ENCODE measurements around the gene OR2T35.

The OR2T35 gene

DNA sequence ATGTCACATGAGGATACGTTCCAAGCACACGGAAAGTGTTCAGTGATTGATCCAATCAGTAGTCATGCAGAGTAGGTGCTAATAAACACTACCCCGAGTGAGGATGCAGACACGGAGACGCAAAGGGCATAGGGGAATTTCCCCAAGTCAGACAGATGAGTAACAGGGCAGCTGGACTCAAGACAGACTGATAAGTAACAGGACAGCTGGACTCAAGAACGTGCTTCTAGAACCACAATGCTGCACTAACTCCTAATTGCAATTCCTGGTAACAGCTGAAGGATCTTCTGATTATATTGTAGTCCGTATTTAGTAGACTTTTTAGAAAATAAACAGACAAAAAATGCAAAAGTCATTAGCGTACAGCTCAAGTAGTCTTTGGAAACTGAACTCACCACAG, 45.7 kb downstream of the OR2T35 start:
- no peaks in the 10 kb centered on the region for H3K27me3 ChIP-seq
- H3K9me3 ChIP-seq: no peaks in the 10 kb centered on the region
- intact Hi-C loops (cut with DNase I; ENCODE audit: low total_unique reads): no loop called here

DNA sequence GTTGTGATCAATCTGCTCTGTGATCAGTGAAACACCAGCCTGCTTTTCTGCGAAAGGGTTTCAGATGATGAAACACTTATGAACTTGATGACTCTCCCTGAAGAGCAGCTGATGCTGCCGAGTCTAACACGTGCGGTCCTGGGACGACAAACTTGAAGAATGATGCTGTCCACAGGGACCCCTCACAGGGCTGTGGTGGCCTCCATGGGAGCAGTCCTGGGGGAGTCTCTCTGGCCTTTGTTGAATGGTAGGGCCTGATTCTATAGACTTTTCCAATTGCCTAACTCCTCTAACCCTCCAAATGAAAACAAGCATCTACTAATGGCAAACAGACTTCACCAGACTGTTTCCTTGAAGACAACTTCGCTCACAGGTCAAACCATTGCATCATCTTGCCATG, 47.5 kb downstream of the OR2T35 start, which contains the start of gene OR2T10:
TSS of gene OR2T10 (minus strand) at position 112 of the 400 bp plus-strand sequence. CDS start 3,932 bp downstream, outside the sequence.
- TF ChIP-seq, protein P1, sequence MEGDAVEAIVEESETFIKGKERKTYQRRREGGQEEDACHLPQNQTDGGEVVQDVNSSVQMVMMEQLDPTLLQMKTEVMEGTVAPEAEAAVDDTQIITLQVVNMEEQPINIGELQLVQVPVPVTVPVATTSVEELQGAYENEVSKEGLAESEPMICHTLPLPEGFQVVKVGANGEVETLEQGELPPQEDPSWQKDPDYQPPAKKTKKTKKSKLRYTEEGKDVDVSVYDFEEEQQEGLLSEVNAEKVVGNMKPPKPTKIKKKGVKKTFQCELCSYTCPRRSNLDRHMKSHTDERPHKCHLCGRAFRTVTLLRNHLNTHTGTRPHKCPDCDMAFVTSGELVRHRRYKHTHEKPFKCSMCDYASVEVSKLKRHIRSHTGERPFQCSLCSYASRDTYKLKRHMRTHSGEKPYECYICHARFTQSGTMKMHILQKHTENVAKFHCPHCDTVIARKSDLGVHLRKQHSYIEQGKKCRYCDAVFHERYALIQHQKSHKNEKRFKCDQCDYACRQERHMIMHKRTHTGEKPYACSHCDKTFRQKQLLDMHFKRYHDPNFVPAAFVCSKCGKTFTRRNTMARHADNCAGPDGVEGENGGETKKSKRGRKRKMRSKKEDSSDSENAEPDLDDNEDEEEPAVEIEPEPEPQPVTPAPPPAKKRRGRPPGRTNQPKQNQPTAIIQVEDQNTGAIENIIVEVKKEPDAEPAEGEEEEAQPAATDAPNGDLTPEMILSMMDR (IDR thresholded peaks at IDR 0.05): no peak
- no peak for DNase-seq
- Histone ChIP-seq H3K9me3 (no peaks in the 10 kb centered on the region), H3K4me1 (no peaks in the 10 kb centered on the region), H3K36me3 (no peaks in the 10 kb centered on the region), H3K27me3 (no peaks in the 10 kb centered on the region), H3K4me3 (no peak within 1 kb of the TSS), H3K27ac (no peak within 1 kb of the TSS)
- intact Hi-C loops (cut with DNase I; ENCODE audit: low total_unique reads): no loop called here

More for the DNA sequence above, 45.7 kb downstream of the OR2T35 start:
- TF ChIP-seq, protein P1 (IDR thresholded peaks at IDR 0.05): no peak
- Histone ChIP-seq H3K4me3 (no peak overlapping the region), H3K36me3 (no peaks in the 10 kb centered on the region), H3K27ac (no peak overlapping the region), H3K4me1 (no peaks in the 10 kb centered on the region)
- no peak for DNase-seq

DNA sequence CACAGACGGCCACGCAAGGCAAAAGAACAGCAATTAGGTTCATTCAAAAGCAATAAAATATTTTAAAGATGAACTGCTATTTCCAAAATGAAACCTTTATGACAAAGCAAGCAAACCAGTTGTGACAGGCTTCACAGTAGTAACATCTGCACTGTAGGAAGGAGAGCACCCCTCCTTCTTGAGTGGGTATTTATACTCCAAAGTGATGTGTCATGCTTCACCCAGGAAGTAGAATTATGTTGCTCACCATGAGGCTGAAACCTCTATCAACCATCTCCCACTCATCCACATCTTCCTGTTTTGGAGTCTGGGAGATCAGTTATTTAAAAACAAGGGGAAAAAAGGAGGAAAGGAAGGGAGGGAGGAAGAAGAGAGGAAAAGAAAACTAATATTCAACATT, 48.5 kb downstream of the OR2T35 start:
- intact Hi-C loops (cut with DNase I; ENCODE audit: low total_unique reads): no loop called here
- TF ChIP-seq, protein P1 (IDR thresholded peaks at IDR 0.05): no peak
- H3K27me3 ChIP-seq: no peaks in the 10 kb centered on the region

DNA sequence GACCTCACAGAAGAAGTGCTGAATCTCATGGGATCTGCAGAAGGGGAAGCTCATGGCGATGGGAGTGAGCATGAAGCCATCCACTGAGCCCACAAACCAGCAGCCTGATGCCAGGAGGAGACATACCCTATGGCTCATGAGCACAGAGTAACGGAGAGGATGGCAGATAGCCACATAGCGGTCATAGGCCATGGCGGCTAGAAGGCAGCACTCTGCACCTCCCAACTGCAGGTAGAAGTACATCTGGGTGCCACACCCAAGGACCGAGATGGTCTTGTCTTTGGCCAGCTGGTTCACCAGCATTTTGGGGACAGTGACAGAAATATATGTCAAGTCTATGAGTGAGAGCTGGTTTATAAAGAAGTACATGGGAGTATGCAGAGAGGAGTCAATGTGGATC, 51.9 kb downstream of the OR2T35 start:
- Histone ChIP-seq H3K4me3 (no peak overlapping the region), H3K27ac (no peak overlapping the region), H3K4me1 (no peaks in the 10 kb centered on the region), H3K36me3 (no peaks in the 10 kb centered on the region), H3K9me3 (no peaks in the 10 kb centered on the region), H3K27me3 (no peaks in the 10 kb centered on the region)
- intact Hi-C loops (cut with DNase I; ENCODE audit: low total_unique reads): no loop called here
- DNase-seq: no peak
- TF ChIP-seq, protein P1 (IDR thresholded peaks at IDR 0.05): no peak

More for the DNA sequence above, 48.5 kb downstream of the OR2T35 start:
- no peak overlapping the region for H3K27ac ChIP-seq
- no peaks in the 10 kb centered on the region for H3K9me3 ChIP-seq
- H3K4me3 ChIP-seq: no peak overlapping the region
- DNase-seq: no peak
- no peaks in the 10 kb centered on the region for H3K36me3 ChIP-seq
- no peaks in the 10 kb centered on the region for H3K4me1 ChIP-seq

DNA sequence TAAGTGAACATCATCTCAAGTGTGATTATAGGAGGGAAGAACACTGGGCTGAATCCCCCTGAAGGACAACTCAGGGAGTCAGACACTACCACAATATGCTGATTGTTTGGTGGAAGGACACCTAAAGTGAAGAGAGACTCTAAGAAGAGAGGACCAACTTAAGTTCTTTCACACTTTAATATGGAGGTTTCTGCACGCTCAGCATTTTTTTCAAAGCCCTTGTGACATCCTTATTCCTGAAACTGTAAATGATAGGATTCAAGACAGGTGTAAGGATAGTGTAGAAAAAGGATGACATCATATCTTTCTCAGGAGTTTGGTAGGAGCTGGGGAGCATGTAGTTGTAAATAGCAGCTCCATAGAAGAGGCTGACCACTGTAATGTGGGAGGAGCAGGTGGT, 52.4 kb downstream of the OR2T35 start:
- Histone ChIP-seq H3K4me1 (no peaks in the 10 kb centered on the region), H3K27ac (no peak overlapping the region), H3K4me3 (no peak overlapping the region), H3K27me3 (no peaks in the 10 kb centered on the region), H3K36me3 (no peaks in the 10 kb centered on the region), H3K9me3 (no peaks in the 10 kb centered on the region)
- no peak for DNase-seq
- intact Hi-C loops (cut with DNase I; ENCODE audit: low total_unique reads): no loop called here
- TF ChIP-seq, protein P1 (IDR thresholded peaks at IDR 0.05): no peak

DNA sequence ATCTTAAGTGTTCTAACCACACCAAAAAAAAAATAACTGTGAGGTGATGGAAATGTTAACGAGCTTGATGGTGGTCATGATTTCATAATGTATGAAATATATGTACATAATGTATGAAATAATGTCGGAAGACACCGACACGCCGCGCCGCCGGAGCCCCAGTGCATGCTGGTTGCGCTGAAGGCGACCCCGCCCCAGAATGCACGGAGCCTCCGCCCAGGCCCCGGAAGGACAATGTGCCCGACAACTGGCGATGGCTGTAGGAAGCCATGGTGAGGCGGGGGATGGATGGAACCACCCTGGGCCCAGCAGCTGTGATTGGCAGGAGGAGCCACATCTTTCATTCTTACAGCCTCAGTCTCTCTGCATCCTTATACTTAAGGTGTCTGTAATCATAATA, 55.0 kb downstream of the OR2T35 start:
- H3K36me3 ChIP-seq: no peaks in the 10 kb centered on the region
- DNase-seq: no peak
- no peak overlapping the region for H3K27ac ChIP-seq
- no peaks in the 10 kb centered on the region for H3K4me1 ChIP-seq
- H3K9me3 ChIP-seq: no peaks in the 10 kb centered on the region
- TF ChIP-seq, protein P1 (IDR thresholded peaks at IDR 0.05): no peak
- no peak overlapping the region for H3K4me3 ChIP-seq
- intact Hi-C loops (cut with DNase I; ENCODE audit: low total_unique reads): no loop called here
- no peaks in the 10 kb centered on the region for H3K27me3 ChIP-seq
